GM13976 (cell line): Measurements from ENCODE around the gene SCNN1A.

Experiments
- DNase-seq: peaks from one replicate; pipeline ENCODE4 v3.0.0; 2012; ENCODE audit warnings: low spot score
- in situ Hi-C: fragments of 300-500 bp; cut with MboI; formaldehyde crosslinking; loops from one replicate; pipeline ENCODE4 v1.12.0; 2022; ENCODE audit warnings: low sequenced_read_pairs, mixed read lengths, inconsistent platforms; ENCODE audit not compliant: unreplicated experiment
- TF ChIP-seq, protein P1 (sequence below): IDR thresholded peaks from 2 replicates; pipeline ENCODE4 v1.5.1; 2012; ENCODE audit warnings: borderline replicate concordance, mild to moderate bottlenecking; ENCODE audit not compliant: insufficient read depth; ENCODE audit errors: extremely low read depth, missing control alignments, control extremely low read depth

Gene SCNN1A

DNA sequence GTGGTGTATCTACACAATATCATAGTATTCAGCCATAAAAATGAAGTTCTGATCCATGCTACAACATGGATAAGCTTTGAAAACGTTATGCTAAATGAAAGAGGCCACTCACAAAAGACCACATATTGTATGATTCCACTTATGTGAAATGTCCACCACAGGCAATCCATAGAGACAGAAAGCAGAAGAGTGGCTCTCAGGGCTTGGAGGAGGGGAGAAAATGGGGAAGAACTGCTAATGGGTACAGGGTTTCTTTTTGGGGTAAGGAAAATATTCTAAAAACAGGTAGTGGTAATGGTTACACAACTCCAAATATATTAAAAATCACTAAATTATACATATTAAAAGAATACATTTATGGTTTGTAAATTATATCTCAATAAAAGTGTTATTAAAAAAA, 16.5 kb downstream of the SCNN1A start:
- no peak for DNase-seq
- TF ChIP-seq, protein P1, sequence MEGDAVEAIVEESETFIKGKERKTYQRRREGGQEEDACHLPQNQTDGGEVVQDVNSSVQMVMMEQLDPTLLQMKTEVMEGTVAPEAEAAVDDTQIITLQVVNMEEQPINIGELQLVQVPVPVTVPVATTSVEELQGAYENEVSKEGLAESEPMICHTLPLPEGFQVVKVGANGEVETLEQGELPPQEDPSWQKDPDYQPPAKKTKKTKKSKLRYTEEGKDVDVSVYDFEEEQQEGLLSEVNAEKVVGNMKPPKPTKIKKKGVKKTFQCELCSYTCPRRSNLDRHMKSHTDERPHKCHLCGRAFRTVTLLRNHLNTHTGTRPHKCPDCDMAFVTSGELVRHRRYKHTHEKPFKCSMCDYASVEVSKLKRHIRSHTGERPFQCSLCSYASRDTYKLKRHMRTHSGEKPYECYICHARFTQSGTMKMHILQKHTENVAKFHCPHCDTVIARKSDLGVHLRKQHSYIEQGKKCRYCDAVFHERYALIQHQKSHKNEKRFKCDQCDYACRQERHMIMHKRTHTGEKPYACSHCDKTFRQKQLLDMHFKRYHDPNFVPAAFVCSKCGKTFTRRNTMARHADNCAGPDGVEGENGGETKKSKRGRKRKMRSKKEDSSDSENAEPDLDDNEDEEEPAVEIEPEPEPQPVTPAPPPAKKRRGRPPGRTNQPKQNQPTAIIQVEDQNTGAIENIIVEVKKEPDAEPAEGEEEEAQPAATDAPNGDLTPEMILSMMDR = no peak
- in situ Hi-C loops = no loop called here

DNA sequence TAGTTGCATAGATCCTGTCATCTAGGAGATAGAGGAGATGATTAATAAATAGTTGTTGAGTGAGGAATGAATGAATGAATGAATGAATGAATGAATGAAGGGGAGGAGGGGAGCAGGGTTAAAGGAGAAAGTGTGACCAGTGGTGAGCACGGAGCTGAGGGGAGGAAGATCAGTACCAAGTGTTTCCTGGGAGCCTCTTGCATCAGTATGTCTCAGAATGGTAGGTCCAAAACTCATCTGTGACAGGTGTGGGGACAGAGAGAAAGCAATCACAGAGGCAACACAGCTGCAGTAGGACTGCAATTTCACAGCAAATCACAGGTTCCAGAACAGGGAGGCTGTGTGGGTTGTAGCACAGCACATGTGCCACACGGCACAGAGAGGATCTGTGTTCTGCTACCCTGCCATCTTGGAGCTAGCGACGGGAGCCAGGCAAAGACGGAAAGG, 19.0 kb downstream of the SCNN1A start:
- in situ Hi-C loops = no loop called here
- TF ChIP-seq, protein P1 = no peak
- no peak for DNase-seq

DNA sequence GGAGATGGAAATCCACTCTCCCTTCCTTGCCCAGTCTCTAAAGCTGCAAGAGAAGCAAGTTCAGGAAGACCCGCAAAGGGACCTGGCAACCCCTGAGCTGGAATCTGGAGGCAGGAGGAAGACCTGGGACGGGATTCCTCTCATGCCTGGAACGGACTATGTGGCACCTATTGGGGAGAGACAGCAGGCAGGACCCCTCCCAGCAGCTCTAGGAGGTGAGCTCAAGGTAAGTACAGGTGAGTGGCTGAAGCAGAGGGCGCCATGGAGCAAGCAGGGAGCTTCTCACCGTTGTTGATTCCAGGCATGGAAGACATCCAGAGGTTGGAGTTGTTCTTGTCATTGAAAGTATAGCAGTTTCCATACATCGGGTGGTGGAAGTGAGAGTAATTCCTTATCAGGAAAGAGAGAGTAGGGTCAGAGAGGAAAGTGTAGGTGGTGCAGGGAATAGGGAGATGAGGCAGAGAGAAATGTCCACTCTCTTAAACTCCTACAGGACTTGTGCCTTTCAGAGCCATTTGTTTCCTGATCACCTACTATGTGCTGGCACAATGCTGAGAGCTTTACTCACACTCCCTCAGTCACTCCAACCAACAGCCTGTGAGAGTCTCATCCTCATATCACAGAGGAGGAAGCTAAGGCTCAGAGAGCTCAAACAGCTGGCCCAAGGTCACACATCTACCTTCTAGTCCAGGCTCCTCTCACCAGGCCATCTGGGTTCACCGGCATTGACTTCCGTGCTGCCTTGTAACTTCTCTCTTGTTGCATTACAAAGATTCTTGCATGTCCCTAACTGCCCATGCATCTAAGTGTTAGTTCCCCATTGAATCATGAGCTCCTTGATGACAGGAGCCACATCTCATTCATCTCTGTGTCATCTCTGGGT, 19.6 kb downstream of the SCNN1A start:
- in situ Hi-C loops = no loop called here
- DNase-seq = no peak
- TF ChIP-seq, protein P1 = no peak

DNA sequence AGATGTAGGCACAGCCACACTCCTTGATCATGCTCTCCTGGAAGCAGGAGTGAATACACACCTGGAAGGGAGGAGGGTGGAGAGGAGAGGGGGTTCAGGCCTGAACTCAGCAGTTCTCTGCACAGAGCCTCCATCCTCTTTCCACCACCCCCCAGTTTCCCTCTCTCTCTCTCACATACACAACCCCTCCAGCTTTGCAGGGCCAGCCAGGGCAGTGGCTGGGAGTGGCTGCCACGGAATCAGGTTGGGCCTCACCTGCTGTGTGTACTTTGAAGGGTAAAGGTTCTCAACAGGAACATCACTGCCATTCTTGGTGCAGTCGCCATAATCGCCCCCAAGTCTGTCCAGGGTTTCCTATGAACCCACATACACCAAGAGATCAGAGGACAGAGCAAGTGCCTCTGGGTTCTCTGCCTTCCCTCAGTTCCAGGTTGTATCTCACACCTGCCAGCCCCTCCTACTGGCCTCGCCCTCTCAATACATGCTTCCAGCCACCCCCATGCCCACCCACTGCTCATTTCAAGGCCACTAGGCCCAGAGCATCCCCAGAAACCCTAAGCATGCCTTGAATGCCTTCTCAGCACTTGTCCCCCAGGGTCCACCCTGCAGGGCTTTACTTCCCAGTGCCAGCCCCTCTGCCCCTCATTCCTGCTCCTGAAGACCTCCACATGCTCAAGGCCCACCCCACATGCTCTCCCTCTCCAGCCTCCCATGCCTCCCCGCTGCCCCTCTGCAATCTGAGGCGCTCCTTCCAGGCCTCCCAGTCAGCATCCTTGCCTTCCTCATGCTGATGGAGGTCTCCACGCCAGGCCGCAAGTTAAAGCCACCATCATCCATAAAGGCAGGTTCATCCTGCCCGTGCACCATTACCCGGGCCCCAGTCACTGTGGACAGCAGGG, 20.6 kb downstream of the SCNN1A start:
- in situ Hi-C loops = no loop called here
- TF ChIP-seq, protein P1 = no peak
- no peak for DNase-seq

DNA sequence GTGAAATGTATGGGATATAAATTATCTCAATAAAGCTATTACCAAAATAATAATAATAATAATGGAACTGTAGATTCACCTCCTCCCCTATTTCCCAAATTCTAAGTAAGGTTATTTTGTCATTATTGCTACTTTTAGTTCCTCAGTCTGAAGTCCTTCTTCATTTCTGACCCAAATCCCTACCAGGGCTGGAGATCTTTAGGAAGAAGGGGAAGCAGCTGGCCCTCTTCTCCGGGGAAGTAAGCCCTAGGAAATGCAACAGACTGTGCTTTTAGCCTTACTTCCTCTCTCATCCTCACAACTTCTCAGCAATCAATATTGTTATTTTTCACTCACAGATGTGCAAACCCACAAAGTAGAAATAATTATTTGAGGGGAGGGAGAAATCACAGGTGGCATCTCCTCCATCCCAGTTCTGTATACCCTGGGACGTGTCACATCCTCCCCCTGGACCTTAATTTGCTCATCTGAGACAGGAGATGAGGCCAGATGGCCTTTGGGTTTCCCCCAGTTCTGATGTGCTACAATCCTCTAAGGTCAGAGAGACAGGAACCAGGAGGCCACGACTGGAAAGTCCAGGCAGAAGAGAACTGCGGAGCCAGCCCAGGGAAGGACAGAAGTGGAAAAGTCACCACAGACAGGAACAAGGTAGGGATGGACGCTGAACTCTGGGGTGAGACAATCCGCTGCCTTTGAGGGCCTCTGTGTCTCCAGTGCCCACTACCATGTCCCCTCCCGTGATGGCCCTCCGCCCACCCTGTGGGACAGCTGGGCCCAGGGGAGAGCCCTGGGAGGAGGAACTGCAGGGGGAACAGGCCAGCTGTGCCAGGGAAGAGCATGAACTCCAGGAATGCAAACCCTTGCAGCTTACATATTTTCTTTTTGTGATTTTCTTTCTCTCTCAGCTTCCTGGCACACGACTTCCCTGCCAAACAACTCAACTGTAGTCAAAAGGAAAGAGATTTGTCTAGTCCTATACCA, 22.9 kb downstream of the SCNN1A start:
- TF ChIP-seq, protein P1 = no peak
- no peak for DNase-seq
- in situ Hi-C loops = no loop called here
